HG02798 (cell line): ENCODE measurements around the gene ATXN7.

Source experiments
- ATAC-seq: cut with Tn5 transposase; IDR thresholded peaks from one replicate; pipeline ENCODE4 v1.9.1; 2021; ENCODE audit warnings: mild to moderate bottlenecking; ENCODE audit not compliant: unreplicated experiment, poor library complexity

Gene ATXN7

GRCh38 chr3:63900459-63900858 is 36.8 kb downstream of the ATXN7 start:
- ATAC-seq, result no peak

- no peak for ATAC-seq
These were observed 42.3 kb downstream of the ATXN7 start for GRCh38 chr3:63905731-63906620.

DNA sequence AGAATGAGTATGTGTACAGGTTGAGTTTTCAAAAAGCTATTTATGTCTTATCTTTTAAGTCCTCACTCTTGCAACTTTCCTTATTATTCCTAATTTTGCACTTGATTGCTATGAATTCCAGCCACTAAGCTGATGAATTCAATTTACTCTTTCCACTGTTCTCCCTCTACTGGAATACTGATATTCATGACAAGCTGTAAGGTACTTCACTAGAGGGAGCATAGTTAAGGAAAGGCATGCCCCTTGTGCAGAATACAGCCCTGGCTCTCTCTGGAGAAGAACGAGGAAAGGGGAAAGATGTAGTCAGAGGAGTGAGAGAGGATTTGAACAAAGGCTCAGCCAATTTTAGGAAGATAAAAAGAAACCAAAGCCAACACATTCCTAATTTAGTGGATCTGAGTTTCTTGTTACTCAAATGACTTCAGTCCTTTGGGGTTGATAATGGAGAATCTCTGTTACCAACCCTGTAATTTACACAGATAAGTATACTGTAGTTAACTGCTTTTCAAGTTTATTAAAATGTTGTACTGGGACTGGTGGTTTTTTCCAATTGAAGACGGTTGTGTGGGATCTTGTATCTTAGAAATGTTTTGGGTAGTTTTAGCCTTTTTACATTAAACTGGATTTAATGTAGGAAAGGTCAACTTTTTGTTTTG is 44.5 kb downstream of the ATXN7 start:
- ATAC-seq, result no peak

DNA sequence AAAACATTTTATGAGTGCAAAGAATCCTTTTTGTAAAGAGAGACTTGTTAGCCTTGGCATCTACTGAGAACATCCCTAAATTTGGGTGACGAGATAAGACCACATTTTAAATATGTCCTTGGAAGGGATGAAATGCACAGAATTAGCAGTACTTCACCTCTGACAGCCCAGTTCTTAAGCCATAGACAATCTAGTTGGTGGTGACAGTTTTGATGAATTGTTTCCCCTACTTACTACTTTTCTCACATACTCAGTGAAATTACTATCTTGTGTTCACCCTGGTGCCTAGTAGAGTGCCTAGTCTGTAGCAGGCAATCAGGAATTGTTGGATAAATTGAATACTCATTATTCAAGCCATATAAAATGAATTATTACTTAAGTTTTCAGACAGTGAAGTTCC is 45.1 kb downstream of the ATXN7 start:
- no peak for ATAC-seq

DNA sequence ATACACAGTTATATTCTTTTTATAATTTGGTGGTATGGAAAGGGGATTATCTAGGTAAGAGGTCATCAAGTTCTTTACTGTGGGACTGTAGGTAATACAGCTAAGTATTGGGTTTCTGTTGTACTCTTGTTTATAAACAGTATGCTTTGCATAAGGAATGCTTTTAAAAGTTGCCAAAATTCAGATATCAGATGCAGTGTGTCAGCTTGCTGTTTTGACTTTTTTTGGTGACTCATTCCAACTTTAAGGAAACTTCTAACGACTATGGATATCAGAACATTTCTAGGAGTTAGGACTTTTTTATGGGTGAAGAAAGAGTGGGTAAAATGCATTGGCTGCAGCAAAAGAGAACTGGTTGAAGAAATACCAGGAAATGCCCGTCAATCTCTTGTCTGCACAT is 45.8 kb downstream of the ATXN7 start:
- no peak for ATAC-seq

GRCh38 chr3:63910001-63910400 is 46.3 kb downstream of the ATXN7 start:
- ATAC-seq, result no peak

DNA sequence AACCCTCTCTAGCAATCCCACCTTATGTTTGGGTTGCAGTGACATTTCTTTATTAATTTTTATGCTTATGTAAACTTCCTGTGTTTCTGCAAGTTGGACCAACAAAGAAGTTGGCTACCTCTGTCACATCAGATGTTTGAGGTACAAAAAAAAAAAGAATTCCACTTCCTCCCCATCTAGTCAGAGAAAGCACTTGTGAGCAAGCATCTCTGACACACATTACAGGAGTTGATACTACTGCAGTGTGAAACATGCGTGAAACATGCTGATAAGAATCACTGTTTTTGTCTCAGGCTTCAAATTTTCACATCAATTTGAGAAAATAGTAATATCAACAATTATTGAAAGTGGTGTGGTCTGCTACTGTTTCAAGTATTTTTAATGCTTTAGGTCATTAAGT is 47.2 kb downstream of the ATXN7 start:
- no peak for ATAC-seq

DNA sequence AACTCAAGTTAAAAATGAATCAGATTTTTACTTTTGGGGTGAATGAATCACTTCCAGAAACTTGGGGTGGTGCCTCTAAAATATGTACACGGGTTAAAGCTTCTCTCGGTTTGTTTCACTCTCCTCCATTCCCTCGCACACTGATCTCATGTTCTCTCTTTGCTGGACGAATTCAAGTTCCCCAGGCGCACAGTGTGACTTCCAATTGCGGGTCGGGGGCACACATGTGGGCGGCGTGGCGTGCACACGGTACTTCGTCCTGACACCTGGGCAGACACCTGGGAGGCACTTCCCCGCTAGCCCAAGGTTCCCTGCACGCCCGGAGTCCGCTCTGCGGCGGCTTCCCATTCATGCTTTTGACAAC is 47.8 kb downstream of the ATXN7 start:
- ATAC-seq, result no peak

DNA sequence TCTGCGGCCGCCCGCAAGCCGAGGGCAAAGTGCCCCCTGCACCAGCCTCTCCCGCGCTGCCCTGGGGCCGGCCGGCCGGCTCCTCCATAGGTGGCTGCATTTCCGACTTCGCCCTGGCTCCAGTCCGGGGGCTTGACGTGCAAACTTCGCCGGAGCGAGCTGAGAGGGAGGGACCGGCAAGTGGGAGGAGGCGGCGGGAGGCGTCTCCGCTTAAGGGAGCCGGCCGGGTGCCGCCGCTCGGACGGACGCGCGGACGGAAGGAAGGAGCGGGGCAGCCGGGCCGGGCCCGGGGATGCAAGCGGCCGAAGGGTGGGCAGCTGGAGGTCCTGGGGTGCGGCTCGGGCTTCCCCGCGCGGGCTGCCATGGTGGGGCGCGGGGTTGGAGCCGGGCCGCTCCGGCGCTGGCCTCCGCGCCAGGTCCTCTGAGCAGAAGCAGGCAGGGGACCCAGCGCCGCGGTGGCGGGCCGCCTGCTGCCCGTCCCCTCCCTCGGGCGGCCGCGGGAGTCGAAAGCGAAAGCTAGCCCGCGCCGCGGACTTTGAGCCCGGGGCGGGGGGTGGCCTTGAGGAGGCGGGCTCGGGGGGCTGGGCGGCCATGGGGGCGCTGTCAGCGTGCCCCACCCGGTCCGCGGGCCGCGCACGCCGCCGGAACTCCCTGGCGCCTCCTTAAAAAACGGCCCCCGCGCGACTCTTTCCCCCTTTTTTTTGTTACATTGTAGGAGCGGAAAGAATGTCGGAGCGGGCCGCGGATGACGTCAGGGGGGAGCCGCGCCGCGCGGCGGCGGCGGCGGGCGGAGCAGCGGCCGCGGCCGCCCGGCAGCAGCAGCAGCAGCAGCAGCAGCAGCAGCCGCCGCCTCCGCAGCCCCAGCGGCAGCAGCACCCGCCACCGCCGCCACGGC is 48.5 kb downstream of the ATXN7 start, which contains the start of gene SCAANT1:
Gene SCAANT1 (minus strand): TSS at position 511 of the 895 bp plus-strand sequence.
- peak; percentile 83 for ATAC-seq

- ATAC-seq, result peak; percentile 18
These were observed 49.3 kb downstream of the ATXN7 start for GRCh38 chr3:63912768-63913588.

DNA sequence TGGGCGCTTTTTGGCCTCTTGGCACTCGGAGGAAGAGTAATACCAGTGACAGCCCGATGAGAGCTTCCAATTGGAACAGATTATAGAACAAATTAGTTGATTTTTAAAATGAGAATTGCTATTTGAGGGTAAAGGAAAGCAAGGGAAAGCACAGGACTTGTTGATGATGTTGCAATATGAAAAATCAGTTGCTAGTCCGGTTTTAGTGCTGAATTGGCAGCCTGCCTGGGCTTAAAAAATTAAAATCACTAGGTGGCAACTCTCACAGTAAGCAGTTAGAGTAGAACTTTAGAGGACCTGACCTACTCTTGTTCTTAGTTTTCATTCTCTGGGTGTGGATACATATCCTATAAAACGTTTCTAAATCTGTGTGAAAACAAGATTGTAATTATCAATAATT is 50.6 kb downstream of the ATXN7 start:
- ATAC-seq, result no peak

DNA sequence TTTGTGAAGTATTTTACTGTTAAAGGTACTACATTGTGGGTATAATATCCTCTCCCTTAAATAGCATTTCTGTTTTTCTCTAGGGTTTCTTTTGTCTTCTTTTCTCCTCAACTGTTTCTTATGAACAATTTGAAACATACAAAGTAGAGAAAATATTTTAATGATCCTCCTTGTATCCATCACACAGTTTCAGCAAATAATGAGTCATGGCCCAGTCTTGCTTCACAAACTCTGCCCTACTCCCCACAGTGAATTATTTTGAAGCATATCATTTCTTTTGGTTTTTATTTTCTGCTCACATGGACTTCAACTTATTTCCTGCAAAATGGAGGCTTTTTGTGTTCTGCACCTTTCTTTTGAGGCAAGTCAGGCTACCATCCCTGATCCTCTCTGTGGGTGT is 54.7 kb downstream of the ATXN7 start:
- ATAC-seq, result no peak

GRCh38 chr3:63920001-63920400 is 56.3 kb downstream of the ATXN7 start:
- no peak for ATAC-seq

DNA sequence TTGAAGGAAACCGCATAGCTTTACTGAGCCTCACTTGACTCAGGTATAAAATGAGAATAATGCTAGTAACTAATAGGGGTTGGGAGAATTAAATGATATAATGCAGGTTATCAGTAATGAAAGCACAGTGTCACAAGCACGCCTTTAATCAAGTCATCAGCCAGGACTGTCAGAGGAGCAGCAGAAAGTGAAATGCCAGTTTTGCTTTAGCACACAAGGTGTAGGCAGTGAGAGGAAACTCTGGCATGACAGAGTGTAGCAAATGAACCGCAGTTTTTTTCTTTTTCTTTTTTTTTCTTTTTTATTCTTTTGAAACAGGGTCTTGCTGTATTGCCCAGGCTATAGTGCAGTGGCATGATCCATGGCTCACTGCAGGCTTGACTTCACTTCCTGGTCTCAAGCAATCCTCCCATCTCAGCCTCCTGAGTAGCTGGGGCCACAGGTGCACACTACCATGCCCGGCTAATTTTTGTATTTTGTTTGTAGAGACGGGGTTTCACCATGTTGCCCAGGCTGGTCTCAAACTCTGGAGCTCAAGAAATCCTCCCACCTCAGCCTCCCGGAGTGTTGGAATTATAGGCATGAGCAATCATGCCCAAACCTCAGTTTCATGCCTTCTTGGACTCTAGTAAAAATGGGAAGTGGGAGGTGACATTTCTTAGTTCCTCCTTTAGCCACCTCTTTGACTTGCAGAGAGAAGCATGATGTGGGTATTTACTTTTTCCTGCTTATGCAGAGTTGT is 58.2 kb downstream of the ATXN7 start:
- ATAC-seq, result peak; percentile 76

DNA sequence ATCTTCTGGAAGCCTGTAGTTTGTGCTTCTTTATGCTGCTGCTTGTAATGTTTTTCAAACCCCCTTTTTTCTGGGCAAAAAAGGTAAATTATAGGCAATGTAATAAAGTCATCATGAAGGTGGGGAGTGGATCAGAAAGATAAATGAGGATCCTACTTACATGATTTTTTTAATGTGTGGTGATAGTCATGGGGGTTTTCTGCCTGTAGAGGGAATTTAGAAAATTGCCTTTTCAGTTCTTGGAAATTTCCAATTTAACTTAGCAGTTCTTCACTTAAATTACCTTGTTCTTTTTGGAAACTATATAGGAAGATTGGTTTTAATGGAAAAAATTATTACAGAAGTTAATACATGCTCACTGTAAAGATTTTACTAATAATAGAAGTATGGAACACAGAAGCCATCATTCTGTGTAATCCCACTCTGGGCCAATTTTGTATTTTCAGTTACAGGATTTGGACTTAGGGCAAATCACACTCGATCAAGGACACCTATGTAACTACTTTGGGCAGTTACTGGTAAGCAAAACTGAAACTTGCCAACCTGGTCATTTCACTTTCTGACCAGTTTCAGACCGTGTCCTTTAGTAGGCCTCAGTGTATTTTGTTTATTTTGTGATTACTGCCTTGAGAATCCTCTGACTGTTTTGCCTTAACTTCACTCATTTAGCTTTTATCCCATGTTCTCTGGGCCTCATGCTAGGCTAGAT is 59.0 kb downstream of the ATXN7 start:
- ATAC-seq, result peak; percentile 20

- ATAC-seq, result no peak
These were observed 62.6 kb downstream of the ATXN7 start for GRCh38 chr3:63926309-63926708.

DNA sequence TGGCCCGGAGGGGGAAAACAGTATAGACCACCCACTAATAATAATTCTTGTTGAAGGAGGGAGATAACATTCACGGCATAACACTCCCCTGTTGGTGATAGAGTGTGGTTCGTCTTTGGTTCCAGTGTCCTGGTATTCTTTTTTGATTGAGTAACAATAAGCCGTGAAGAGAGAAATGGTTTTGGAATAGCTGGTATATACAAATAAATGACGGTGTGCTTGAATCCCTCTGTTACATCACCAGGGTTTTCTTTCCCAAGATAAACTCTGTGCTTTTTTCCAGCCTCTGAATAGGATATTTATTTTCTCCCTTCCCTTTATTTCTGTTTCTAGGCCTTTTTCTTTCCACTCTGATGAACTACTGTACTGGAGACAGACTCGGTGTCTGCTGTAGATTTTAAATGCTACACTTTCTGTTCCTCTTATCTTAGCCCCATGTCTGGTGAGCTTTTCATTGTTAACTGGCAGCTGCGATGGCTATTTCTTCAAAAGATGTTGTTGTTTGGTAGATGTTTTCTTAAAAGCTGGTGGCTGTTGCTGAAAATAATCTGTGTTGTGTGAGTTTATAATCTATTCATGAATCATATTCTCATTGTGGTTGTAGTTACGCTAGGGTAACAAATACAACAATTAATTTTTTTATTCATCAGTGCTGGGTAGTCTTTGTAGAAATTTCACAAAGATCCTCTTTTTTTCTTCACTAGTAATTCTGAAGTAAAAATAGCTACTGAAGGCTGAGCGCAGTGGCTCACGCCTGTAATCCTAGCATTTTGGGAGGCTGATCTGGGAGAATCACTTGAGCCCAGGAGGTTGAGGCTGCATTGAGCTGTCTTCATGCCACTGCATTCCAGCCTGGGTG is 64.0 kb downstream of the ATXN7 start:
- ATAC-seq, result peak; percentile 89

GRCh38 chr3:63931290-63931689 is 67.6 kb downstream of the ATXN7 start:
- no peak for ATAC-seq
